PFSK-1 (cell line): ENCODE measurements around the gene SCUBE1.

Experiments used
- FOXP2 ChIP-seq: optimal IDR thresholded peaks from 2 replicates; pipeline ENCODE3; 2011; ENCODE audit warnings: borderline replicate concordance, control low read depth, inconsistent platforms; ENCODE audit not compliant: insufficient read depth; ENCODE audit errors: extremely low read length, extremely low read depth
- POLR2AphosphoS5 ChIP-seq: IDR thresholded peaks from 2 replicates; pipeline ENCODE4 v1.6.1; 2012; ENCODE audit warnings: low read depth, mild to moderate bottlenecking, control low read depth, low read length, moderate library complexity
- SIN3A ChIP-seq: IDR thresholded peaks from 2 replicates; pipeline ENCODE4 v1.6.1; 2012; ENCODE audit warnings: mild to moderate bottlenecking, low read length, moderate library complexity, borderline replicate concordance; ENCODE audit not compliant: insufficient read depth
- TAF1 ChIP-seq: IDR thresholded peaks from 2 replicates; pipeline ENCODE4 v1.6.1; 2012; ENCODE audit warnings: low read length, control low read depth, borderline replicate concordance; ENCODE audit not compliant: insufficient read depth
- TF ChIP-seq, protein P1 (sequence below), 2 experiments: IDR thresholded peaks; 2 replicates each; pipeline versions ENCODE4 v1.6.1 to v1.8.0; 2011 to 2012; ENCODE audit warnings: low read depth in 2 of 2, low read length in 2 of 2, control low read depth in 1 of 2, inconsistent platforms in 1 of 2, mild to moderate bottlenecking in 1 of 2, moderate library complexity in 1 of 2; ENCODE audit not compliant: insufficient read depth in 1 of 2

The SCUBE1 gene

DNA sequence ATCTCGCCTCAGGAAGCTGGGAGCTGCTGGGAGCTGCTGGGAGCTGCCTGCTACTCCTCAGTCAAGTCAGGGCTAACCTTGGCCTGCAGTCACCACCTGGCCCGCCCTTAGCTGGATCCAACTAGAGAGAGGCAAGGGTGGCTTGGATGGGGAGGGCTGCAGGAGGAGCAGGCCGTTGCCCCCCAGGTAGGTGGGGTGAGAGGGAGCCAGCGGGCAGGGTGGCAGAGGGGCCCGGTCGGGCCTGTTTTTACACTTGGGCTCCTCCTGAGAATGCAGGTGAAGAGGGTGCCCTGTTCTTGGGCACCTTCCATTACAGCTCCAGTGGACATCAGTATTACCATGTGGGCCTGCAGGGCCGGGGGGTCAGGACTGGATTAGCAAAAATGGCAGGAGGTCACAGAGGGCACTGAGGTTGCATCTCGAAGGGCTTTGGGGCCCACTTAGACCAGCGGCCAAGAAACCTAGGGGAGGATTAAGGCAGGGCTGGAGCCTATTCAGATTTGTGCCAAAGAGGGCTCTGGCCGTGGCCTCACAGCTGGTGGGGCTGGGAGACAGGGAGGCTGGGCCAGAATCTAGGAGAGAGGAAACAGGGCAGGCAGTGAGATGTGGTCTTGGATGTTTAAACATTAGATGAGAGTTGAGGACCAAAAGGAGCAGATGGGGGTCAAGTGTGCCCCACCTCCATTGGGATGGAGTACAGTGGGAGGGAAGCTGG, 95.5 kb downstream of the SCUBE1 start:
- no peak for TF ChIP-seq FOXP2
- no peak for TF ChIP-seq POLR2AphosphoS5
- no peak for TF ChIP-seq SIN3A
- TF ChIP-seq, protein P1, sequence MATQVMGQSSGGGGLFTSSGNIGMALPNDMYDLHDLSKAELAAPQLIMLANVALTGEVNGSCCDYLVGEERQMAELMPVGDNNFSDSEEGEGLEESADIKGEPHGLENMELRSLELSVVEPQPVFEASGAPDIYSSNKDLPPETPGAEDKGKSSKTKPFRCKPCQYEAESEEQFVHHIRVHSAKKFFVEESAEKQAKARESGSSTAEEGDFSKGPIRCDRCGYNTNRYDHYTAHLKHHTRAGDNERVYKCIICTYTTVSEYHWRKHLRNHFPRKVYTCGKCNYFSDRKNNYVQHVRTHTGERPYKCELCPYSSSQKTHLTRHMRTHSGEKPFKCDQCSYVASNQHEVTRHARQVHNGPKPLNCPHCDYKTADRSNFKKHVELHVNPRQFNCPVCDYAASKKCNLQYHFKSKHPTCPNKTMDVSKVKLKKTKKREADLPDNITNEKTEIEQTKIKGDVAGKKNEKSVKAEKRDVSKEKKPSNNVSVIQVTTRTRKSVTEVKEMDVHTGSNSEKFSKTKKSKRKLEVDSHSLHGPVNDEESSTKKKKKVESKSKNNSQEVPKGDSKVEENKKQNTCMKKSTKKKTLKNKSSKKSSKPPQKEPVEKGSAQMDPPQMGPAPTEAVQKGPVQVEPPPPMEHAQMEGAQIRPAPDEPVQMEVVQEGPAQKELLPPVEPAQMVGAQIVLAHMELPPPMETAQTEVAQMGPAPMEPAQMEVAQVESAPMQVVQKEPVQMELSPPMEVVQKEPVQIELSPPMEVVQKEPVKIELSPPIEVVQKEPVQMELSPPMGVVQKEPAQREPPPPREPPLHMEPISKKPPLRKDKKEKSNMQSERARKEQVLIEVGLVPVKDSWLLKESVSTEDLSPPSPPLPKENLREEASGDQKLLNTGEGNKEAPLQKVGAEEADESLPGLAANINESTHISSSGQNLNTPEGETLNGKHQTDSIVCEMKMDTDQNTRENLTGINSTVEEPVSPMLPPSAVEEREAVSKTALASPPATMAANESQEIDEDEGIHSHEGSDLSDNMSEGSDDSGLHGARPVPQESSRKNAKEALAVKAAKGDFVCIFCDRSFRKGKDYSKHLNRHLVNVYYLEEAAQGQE (IDR thresholded peaks at IDR 0.05; ENCODE audit: insufficient read depth in 1 of 2, low read depth in 2 of 2, low read length in 2 of 2), result no peak
- TF ChIP-seq TAF1, result no peak

DNA sequence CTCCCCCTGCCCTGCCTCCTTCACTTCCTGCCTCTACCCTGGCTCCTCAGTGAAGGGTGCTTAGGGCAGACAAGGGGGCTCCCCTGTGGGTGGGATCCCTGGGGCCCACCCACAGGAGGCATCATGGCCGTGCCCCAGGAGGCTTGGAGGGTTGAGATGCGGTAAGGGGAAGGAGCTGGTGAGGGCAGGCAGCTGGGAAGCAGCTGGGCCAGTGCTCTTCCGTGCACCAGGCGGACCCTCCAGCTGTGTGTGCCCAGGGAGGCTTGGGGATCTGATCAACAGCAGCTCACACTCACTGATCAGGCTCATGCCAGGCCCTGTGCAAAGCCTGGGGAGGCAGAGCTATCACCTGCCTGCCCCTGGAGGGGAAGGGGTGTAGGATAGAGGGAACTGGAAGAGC, 97.0 kb downstream of the SCUBE1 start:
- TF ChIP-seq SIN3A (no peak), FOXP2 (no peak), POLR2AphosphoS5 (no peak), TAF1 (no peak)
- TF ChIP-seq, protein P1 (IDR thresholded peaks at IDR 0.05; ENCODE audit: insufficient read depth in 1 of 2, low read depth in 2 of 2, low read length in 2 of 2), result no peak

DNA sequence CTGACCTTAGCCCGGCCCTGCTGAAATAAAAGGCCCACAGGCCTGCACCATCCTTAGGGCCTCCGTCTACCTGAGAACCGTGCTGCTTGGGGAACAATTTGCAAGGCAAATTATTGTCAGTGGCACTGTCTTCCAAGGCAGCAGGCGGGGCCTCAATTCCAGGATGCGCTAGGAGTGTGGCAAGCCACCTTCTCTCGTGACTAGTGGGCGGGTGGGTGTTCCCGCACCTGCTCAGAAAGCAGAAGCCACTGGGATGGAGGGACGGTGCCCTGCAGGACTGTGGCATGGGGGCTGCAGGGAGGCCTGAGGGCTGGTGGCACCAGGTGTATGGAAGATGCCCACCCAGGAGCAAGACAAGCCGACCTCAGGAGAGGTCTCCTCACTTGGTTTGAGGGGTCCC, 97.5 kb downstream of the SCUBE1 start:
- TF ChIP-seq POLR2AphosphoS5 (no peak), SIN3A (no peak), FOXP2 (no peak), TAF1 (no peak)
- TF ChIP-seq, protein P1 (IDR thresholded peaks at IDR 0.05; ENCODE audit: insufficient read depth in 1 of 2, low read depth in 2 of 2, low read length in 2 of 2), result no peak

DNA sequence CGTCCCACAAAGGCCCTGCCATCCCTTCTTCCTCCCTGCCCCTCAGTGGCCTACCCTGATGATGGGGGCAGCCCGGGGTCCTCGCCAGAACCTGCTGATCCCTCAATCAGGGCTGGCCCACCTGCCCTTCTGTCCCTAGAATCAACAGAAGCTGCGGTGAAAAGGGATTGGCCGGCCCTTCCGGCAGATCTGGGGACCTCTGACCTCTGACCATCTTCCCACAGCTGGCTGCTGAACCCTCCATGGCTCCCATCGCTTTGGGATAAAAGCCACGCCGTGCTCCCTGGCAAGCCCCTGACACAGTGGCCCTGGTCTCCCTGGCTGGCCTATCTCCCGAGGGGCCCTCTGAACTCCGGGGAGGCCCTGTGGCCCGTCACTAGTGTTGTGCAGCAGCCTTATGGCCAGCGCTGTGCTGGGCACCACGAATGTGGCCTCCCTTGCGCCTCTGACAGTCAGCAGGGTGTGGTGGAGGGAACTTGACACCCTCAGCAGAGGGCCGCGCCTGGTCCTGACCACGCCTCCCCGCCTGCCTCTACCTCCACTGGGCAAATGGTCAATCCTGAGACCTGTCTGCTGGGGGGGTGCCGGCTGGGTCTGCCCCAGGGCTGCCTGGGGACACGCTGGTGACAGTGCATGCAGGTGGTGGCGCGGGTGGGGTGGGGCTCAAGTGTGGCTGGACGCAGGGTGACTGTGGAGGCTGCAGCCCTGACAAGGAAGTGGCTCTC, 98.2 kb downstream of the SCUBE1 start:
- no peak for TF ChIP-seq POLR2AphosphoS5
- TF ChIP-seq, protein P1 (IDR thresholded peaks at IDR 0.05; ENCODE audit: insufficient read depth in 1 of 2, low read depth in 2 of 2, low read length in 2 of 2), result no peak
- TF ChIP-seq SIN3A, result no peak
- no peak for TF ChIP-seq TAF1
- no peak for TF ChIP-seq FOXP2
